GM10248 (cell line): ENCODE measurements around the gene LRBA.

Source experiments
- CTCF ChIA-PET: fragments of 300-600 bp; sonication (Branson Sonifier 250); formaldehyde crosslinking; extraction: SDS; loops from one replicate; lab custom pipeline; 2021; ENCODE audit warnings: antibody characterized with exemption; lab: Yijun Ruan, JAX
- POLR2A ChIA-PET: fragments of 350-650 bp; sonication (Branson Sonifier 250); formaldehyde crosslinking; extraction: SDS; loops from one replicate; lab custom pipeline; 2020; ENCODE audit warnings: antibody characterized with exemption; lab: Yijun Ruan, JAX
- DNase-seq: peaks from one replicate; pipeline ENCODE4 v3.0.0; 2012; ENCODE audit errors: extremely low spot score
- TF ChIP-seq, protein P1 (sequence below): IDR thresholded peaks from 2 replicates; pipeline ENCODE4 v1.5.1; 2012; ENCODE audit warnings: mild to moderate bottlenecking, low read depth; ENCODE audit errors: extremely low read depth, missing control alignments, control extremely low read depth

Gene LRBA

DNA sequence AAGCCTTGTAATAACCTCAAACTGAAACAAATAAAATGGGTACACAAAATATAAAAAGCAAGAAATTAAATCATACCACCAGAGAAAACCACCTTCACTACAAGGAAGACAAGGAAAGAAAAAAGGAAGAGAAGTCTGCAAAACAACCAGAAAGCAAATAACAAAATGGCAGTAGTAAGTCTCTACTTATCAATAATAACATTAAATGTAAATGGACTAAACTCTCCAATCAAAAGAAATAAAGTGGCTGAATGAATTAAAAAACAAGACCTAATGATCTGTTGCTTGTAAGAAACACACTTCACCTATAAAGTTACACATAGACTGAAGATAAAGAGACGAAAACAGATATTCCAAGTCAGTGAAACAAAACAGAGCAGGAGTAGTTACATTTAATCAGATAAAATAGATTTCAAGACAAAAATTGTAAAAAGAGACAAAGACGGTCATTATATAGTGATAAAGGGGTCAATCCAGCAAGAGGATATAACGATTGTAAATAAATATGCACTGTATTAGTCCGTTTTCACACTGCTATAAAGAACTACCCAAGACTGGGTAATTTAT lies 289.0 kb downstream of the LRBA start:
- no peak for DNase-seq
- ChIA-PET POLR2A (no interaction called here), CTCF (no interaction called here)
- TF ChIP-seq, protein P1, sequence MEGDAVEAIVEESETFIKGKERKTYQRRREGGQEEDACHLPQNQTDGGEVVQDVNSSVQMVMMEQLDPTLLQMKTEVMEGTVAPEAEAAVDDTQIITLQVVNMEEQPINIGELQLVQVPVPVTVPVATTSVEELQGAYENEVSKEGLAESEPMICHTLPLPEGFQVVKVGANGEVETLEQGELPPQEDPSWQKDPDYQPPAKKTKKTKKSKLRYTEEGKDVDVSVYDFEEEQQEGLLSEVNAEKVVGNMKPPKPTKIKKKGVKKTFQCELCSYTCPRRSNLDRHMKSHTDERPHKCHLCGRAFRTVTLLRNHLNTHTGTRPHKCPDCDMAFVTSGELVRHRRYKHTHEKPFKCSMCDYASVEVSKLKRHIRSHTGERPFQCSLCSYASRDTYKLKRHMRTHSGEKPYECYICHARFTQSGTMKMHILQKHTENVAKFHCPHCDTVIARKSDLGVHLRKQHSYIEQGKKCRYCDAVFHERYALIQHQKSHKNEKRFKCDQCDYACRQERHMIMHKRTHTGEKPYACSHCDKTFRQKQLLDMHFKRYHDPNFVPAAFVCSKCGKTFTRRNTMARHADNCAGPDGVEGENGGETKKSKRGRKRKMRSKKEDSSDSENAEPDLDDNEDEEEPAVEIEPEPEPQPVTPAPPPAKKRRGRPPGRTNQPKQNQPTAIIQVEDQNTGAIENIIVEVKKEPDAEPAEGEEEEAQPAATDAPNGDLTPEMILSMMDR: no peak

DNA sequence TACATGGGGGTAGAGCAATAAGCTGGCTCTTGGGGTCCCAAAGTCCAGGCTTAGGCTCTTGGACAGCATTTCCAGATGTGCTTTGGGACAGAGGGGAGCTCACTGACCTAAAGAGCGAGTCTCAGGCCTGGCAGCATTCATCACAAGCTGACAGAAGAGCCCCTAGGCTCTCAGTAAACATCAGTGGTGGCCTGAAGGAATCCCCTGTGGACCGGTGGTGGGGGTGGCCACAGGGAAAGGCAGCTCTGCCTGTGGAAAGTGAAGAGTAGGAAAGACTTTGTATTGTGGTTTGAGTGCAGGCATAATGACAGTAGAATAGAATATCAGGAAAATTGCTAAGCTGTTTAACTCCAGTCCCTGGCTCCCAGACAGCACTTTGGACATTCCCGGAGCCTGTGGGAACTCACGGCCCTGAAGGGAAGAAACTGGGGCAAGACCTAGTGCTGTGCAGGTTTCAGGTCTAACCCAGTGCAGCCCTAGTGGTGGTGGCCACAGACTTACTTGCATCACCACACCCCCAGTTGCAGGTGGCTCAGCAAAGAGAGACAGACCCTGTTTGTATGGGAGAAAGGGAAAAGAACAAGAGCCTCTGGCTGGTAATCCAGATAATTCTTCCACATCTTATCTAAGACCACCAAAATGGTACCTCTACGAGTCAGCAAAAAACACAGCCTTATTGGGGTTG lies 291.2 kb downstream of the LRBA start:
- ChIA-PET CTCF (interaction anchor here (0.9 to 1.4 kb wide), 5 partner anchors 10 to 34 kb away, joined by 3 to 4 read pairs (median 3); no protein-coding TSS in a partner anchor), POLR2A (no interaction called here)
- DNase-seq: no peak
- TF ChIP-seq, protein P1: no peak

DNA sequence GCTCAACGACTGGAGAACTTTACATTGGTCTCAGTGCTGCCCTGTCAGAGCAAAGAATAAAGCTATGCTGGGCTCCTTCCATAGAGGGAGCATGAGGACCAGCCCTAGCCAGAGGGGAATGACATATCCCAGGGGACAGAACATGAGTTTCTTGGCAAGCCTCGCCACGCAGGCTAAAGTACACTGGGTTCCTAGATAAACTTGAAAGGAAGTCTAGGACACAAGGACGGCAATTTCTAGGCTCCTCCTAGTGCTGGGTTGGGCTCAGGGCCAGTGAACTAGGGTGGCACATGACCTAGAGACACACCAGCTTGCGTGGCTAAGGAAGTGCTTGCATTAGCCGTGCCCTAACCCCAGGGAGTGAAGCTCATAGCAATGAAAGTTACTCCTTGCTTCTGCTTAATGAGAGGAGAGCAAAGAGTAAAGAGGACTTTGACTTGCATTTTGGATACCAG lies 292.1 kb downstream of the LRBA start:
- DNase-seq: no peak
- CTCF ChIA-PET: interaction anchor here (0.9 to 1.4 kb wide), 5 partner anchors 12 to 35 kb away, joined by 3 to 4 read pairs (median 3); no protein-coding TSS in a partner anchor
- POLR2A ChIA-PET: no interaction called here
- TF ChIP-seq, protein P1: no peak

DNA sequence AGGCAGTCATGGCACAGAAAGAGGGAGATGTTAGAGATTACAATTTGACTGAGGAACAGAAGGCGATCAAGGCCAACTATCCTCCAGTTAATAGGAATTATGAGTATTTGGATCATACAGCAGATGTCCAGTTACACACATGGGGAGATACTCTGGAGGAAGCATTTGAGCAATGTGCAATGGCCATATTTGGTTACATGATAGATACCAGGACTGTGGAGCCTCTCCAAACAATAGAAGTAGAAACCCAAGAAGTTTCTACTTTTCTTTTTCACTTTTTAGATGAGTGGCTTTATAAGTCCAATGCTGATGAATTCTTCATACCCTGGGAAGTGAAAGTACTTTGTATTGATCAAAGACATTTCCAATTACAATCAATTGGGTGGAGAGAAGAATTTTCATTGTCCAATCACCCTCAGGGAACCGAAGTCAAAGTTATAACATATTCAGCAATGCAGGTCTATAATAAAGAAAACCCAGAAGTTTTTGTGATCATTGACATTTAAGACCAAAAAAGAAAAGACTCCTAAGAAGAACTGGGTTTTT lies 294.0 kb downstream of the LRBA start:
- CTCF ChIA-PET: no interaction called here
- POLR2A ChIA-PET: no interaction called here
- TF ChIP-seq, protein P1: no peak
- no peak for DNase-seq

DNA sequence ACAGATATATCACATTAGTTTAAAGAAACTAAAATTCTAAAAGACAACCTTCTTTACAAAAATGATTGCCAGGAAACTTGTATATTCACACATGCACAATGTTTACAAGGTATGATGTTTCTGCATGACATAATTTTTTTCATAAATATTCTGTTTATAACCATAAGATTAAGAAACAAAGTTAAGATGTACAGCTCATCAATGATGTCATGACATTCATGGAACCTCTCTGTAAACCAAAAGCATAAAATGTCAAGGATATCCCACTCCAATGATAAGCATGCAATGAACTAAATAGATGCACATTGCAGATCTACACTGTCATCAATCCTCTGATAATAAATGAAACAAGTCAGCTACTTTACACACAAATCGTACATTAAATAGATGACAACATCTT lies 297.1 kb downstream of the LRBA start:
- ChIA-PET CTCF (interaction anchor here (1.0 to 1.4 kb wide), 3 partner anchors 13 to 17 kb away, joined by 3 read pairs; no protein-coding TSS in a partner anchor), POLR2A (no interaction called here)
- TF ChIP-seq, protein P1: no peak
- no peak for DNase-seq

DNA sequence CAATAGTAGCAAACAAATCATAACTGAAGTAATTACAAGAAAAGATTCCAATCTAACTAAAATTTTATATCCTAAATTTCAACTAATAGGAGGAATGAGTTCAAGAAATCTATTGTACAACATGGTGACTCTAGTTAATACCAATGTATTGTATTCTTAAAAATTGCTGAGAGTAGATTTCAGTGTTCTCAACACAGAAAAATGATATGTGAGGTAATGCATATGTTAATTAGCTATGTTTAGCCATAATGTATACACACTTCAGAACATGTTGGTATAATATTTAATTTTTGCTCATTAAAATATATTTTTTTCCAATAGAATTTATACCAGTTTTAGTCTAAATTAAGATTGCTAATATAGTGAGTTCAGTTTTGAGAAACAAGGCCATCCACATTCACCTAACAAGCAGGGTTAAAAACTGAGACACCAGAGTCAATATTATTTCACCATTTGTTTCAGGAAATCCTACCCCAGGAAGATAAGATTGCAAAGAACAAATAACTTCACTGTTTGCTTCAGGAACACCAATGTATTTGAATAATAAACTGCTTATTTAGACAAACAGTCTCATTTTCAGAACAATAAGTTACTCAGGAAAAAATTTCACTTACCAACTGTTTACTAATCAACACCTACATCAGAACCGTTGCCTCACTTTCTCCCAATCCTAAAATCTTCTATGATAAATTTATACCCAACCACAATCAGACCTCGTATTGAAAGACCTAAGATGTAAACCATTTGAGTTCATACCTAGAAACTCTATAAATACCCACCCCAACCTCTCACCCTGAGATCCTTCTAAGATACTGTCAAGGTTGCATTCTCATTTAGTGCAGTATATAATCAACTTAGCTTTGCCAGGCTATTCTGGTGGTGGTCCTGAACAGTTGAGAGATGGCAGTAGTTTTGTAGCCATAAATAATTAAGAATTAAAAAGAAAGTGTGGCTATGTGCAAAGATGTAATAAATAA lies 300.3 kb downstream of the LRBA start:
- ChIA-PET POLR2A (no interaction called here), CTCF (interaction anchor here (1.4 kb wide), 1 partner anchor 9 kb away, joined by 3 read pairs; no protein-coding TSS in a partner anchor)
- TF ChIP-seq, protein P1: no peak

More for the DNA sequence above, 300.3 kb downstream of the LRBA start:
- no peak for DNase-seq
